ENCODE measurements around the gene TSPO2. TPM values are rescaled to one million over a fixed set of nuclear protein-coding genes. Genes with fewer than 3 reads are reported as not detected.

The TSPO2 gene
- total and polyA plus RNA-seq, 2 of the 13 experiments (the other 11 are each of a cell fraction or from before 2014, with no cell fraction given), result 0.55 TPM; not detected in 1

- TF ChIP-seq ZNF609 (CRISPR knock-in tag; IDR thresholded peaks at IDR 0.05; ENCODE audit: borderline replicate concordance) (0 out of 2 replicates have a peak, but pooled peaks have one; percentile 22), ZNF788 (CRISPR knock-in tag; IDR thresholded peaks at IDR 0.05; ENCODE audit: borderline replicate concordance) (peak; percentile 51; the same call in 1 of the 2 replicates), ZGPAT (CRISPR knock-in tag; IDR thresholded peaks at IDR 0.05) (peak; percentile 27; the same call in 1 of the 2 replicates), FOSL2 (CRISPR knock-in tag; IDR thresholded peaks at IDR 0.05) (peak; percentile 48), ARID5B (CRISPR knock-in tag; IDR thresholded peaks at IDR 0.05) (peak; percentile 72), RARA (CRISPR knock-in tag; IDR thresholded peaks at IDR 0.05) (peak; percentile 56), KLF16 (CRISPR knock-in tag; IDR thresholded peaks at IDR 0.05) (0 out of 4 replicates have a peak, but pooled peaks of 1 of the 2 experiments have one; percentile 31), ZBTB25 (CRISPR knock-in tag; IDR thresholded peaks at IDR 0.05) (0 out of 2 replicates have a peak, but pooled peaks have one; percentile 26), SALL1 (CRISPR knock-in tag; IDR thresholded peaks at IDR 0.05) (0 out of 2 replicates have a peak, but pooled peaks have one; percentile 22), FOXK1 (CRISPR knock-in tag; IDR thresholded peaks at IDR 0.05; ENCODE audit: borderline replicate concordance, low read depth) (0 out of 2 replicates have a peak, but pooled peaks have one; percentile 51), ATF3 (CRISPR knock-in tag; IDR thresholded peaks at IDR 0.05) (no peak), ELF3 (CRISPR knock-in tag; IDR thresholded peaks at IDR 0.05) (0 out of 2 replicates have a peak, but pooled peaks have one; percentile 25), ZBTB46 (CRISPR knock-in tag; IDR thresholded peaks at IDR 0.05; ENCODE audit: borderline replicate concordance) (no peak), MEF2D (CRISPR knock-in tag; IDR thresholded peaks at IDR 0.05) (peak; percentile 99), RXRB (CRISPR knock-in tag; IDR thresholded peaks at IDR 0.05; ENCODE audit: borderline replicate concordance) (peak; percentile 42; the same call in 1 of the 2 replicates)
Measured at GRCh38 chr6:41055149-41055548, 12.9 kb downstream of the TSPO2 start (continued).

Measured in HepG2 (cell line).